OCI-LY7 (cell line): ENCODE measurements around the gene GJA1.
"Not testable (repeated sequence)": the region's sequence is repeated elsewhere in the genome, so short reads cannot be mapped to it uniquely, and the experiment has no call there.

Experiments
- EZH2phosphoT487 ChIP-seq: fragments of 200-600 bp; sonication (generic); IDR thresholded peaks from 2 replicates; pipeline ENCODE4 v1.6.1; 2018; ENCODE audit warnings: low read depth, borderline replicate concordance, mild to moderate bottlenecking, mixed run types, antibody characterized with exemption, low read length, moderate library complexity, mixed read lengths
- TF ChIP-seq, protein P1 (sequence below): fragments of 200-600 bp; sonication (generic); conservative IDR thresholded peaks from 2 replicates; pipeline ENCODE4 v1.5.1; 2014; ENCODE audit warnings: mild to moderate bottlenecking, antibody characterized with exemption, low read length, moderate library complexity, mixed read lengths

DNA sequence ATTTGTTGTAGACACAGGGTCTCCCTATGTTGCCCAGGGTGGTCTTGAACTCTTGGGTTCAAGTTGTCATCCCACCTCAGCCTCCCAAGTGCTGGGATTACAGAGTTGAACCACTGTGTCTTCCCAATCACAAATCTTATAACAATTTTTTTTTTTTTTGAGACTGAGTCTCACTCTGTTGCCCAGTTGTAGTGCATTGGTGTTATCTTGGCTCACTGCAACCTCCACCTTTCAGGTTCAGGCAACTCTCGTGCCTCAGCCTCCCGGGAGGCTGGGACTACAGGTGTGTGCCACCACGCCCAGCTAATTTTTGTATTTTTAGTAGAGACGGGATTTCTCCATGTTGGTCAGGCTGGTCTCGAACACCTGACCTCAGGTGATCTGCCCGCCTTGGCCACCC lies 3.7 kb upstream of the GJA1 start:
- TF ChIP-seq, protein P1, sequence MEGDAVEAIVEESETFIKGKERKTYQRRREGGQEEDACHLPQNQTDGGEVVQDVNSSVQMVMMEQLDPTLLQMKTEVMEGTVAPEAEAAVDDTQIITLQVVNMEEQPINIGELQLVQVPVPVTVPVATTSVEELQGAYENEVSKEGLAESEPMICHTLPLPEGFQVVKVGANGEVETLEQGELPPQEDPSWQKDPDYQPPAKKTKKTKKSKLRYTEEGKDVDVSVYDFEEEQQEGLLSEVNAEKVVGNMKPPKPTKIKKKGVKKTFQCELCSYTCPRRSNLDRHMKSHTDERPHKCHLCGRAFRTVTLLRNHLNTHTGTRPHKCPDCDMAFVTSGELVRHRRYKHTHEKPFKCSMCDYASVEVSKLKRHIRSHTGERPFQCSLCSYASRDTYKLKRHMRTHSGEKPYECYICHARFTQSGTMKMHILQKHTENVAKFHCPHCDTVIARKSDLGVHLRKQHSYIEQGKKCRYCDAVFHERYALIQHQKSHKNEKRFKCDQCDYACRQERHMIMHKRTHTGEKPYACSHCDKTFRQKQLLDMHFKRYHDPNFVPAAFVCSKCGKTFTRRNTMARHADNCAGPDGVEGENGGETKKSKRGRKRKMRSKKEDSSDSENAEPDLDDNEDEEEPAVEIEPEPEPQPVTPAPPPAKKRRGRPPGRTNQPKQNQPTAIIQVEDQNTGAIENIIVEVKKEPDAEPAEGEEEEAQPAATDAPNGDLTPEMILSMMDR = not testable (repeated sequence)
- not testable (repeated sequence) for TF ChIP-seq EZH2phosphoT487
